C4-2B (cell line): ENCODE data around the gene MYLK4.

Experiments used
- CTCF ChIP-seq: fragments of 450-650 bp; conservative IDR thresholded peaks from 2 replicates; pipeline ENCODE4 v1.5.1; 2017; ENCODE audit warnings: mild to moderate bottlenecking
- ZFX ChIP-seq: fragments of 450-650 bp; IDR thresholded peaks from 2 replicates; pipeline ENCODE4 v1.6.1; 2017

DNA sequence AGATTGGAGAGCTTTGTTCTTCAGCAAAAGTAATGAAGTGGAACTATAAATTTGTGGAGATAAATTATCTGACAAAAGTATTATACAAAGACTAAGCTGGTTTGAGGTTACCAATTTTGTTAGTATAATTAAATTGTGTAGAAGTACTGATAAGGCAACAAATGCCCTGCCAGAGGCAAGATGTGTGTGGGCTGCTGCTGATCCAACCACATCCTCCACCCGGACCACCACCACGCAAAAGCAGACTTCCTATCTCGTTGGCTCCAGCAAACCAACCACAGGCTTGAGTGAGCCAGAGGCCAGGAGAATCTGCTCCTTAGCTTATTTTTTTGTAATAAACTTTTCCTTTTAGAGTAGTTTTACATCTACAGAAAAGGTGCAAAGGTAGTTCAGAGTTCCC lies 1.1 kb upstream of the MYLK4 start:
- TF ChIP-seq CTCF (no peak), ZFX (no peak)
